Measurements from ENCODE around the gene NMNAT1.

DNA sequence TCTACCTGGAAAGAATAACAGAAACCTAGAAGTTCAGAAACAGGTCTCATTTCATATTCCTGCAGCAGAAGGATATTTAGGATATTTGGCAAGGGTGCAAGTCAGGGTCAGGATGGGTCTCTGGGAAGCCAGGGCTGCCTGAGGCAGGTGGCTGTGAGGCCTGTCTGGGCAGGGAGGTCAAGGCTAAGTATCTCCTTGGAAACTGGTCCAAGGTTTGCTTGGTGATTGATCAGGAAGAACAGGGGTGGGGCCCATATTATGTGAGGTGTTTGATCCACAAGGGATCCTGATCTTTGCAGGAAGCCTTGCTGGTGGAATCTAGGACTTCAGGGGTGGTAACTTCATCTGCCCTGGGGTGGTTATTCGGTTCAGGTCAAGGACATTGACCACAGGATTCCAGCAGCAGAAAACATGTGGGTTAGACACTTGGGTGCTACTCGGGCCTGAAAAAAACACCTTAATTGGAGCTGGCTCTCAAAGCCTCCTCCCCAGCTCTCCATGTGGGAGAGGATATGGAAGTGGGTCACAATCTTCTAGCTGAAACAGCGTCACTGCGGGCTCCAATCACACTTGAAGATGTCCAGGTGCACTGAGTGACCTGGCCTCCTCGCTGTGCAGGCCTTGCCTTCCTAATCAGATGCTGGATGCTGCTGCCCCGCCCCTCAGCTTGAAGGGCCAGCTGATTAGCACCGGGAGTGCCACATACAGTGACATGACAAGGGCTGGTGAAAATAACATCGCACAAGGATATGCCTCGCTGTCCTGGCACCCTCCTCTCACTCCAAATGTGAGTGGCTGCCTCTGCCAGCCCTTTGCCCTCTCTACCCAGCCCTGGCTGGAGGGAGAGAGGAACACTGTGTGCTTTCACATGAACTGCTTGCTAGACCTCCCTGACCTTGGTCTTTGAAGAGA, 41.9 kb upstream of the NMNAT1 start:
- TF ChIP-seq POLR2A (IDR thresholded peaks at IDR 0.05) = no peak
- TF ChIP-seq, protein P1, sequence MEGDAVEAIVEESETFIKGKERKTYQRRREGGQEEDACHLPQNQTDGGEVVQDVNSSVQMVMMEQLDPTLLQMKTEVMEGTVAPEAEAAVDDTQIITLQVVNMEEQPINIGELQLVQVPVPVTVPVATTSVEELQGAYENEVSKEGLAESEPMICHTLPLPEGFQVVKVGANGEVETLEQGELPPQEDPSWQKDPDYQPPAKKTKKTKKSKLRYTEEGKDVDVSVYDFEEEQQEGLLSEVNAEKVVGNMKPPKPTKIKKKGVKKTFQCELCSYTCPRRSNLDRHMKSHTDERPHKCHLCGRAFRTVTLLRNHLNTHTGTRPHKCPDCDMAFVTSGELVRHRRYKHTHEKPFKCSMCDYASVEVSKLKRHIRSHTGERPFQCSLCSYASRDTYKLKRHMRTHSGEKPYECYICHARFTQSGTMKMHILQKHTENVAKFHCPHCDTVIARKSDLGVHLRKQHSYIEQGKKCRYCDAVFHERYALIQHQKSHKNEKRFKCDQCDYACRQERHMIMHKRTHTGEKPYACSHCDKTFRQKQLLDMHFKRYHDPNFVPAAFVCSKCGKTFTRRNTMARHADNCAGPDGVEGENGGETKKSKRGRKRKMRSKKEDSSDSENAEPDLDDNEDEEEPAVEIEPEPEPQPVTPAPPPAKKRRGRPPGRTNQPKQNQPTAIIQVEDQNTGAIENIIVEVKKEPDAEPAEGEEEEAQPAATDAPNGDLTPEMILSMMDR (IDR thresholded peaks at IDR 0.05 in 4 of 5, conservative IDR thresholded peaks at IDR 0.05 in 1 of 5) = no peak

Data from gastrocnemius medialis (tissue), 4 donors.